HG03565 (cell line): Measurements from ENCODE around the gene EIF3J.
"Not testable (repeated sequence)": the region's sequence is repeated elsewhere in the genome, so short reads cannot be mapped to it uniquely, and the experiment has no call there.

Experiments used
- ATAC-seq: cut with Tn5 transposase; IDR thresholded peaks from one replicate; pipeline ENCODE4 v1.9.1; 2021; ENCODE audit warnings: mild to moderate bottlenecking, moderate library complexity; ENCODE audit not compliant: unreplicated experiment

The EIF3J gene

DNA sequence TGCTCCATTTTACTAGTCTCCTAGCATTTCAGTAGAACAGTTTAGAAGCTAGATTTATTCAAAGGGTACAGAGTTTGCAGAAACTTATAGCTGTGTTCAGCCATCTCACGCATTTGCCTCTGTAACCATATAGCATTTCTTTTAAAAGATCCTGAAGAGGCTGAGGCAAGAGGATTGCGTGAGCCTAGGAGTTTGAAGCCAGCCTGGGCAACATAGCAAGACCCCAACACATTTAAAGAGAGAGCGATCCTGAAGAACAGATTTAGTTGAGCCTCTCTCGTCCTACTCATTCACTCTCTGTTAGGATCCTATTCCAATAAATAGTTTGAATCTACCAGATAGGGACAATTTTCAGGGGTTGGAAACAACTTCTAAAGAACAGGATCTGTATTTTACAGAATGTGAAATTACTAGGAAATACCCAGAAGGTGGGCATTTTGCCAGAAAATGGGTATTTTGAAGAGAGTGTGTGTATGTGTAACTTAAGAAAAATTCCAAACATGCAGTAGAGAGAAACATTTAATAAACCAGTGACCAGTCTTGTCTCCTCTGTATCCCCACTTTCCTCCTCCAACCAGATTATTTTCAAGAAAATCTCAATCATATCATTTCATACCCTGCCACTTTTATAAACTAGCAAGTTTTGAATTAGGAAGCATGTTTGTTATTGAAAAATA lies 4.5 kb downstream of the EIF3J start:
- ATAC-seq, result no peak

DNA sequence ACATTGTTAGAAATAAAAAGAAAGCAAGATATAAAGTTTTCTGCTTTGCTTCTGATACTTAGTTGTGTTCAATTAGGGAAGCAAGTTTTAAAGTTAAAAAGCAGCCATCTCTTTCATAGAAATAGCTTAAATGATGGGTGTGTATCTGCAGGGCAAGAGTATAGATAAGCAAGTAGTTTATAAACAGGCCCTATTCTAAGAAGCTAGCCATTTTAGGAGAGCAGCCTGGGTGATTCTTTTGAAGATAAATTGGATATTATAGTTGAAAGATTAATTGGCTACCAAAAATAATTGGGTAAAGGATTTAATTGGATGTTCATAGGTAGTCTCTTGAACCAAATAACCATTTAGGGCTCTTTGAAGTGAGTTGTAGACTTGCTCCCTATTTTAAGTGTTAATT lies 5.6 kb downstream of the EIF3J start:
- no peak for ATAC-seq

DNA sequence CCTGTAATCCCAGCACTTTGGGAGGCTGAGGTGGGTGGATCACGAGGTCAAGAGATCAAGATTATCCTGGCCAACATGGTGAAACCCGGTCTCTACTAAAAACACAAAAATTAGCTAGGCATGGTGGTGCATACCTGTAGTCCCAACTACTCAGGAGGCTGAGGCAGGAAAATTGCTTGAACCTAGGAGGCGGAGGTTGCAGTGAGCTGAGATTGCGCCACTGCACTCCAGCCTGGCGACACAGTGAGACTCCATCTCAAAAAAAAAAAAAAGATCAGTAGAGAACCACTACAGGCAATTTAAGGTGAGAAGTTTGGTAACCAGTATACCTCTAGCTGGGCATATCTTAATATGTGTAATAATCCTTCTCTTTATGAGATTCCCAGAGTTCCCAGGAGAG lies 7.8 kb downstream of the EIF3J start:
- not testable (repeated sequence) for ATAC-seq

DNA sequence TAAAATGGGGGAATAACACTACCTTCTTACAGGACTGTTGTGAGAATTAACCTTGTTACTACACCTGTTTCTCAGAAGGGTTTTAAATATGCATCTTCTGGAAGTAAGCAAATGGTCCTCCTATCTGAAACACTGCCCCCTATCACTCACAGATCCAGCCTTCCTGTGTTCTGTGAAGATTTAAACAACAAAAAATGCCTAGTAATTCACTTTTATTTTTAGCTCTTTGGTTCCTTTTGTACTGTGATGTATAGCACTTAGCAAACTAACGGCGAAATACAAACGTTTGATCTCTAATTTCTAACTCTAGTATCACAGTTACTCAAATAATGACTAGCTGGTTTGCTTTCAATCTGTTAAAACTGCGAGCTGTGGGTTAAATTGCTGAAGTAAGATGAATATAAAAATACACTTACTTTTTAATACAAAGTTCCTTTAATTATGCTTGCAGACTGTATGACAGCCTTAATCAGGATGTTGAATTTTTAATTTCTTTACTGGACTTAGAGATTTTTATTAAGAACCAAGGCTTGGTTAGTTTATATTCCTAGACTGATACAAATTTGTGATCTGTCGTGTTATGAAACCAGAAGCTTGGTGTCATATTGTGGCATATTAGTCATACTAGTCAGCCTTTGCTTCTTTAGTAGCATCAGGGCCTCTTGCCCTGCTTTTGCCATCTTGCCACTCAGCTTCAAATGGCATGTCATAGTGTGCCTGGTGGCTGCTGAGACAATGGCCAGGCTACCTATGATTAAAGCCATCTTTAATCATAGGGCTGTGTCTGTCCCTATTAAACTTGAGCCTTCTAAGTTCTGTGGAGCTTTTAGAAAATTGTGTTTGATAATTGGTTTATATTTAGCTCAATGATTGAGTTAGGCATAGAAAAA lies 9.2 kb downstream of the EIF3J start:
- ATAC-seq, result peak; percentile 58

DNA sequence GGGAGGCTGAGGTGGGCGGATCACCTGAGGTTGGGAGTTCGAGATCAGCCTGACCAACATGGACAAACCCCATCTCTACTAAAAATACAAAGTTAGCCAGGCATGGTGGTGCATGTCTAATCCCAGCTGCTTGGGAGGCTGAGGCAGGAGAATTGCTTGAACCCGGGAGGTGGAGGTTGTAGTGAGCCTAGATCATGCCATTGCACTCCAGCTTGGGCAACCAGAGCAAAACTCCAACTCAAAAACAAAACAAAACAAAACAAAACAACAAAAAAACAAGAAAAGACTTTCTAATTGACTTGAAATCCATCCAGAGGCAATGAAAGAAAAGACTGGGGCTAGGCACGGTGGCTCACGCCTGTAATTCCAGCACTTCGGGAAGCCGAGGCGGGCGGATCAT lies 12.2 kb downstream of the EIF3J start:
- ATAC-seq, result not testable (repeated sequence)

DNA sequence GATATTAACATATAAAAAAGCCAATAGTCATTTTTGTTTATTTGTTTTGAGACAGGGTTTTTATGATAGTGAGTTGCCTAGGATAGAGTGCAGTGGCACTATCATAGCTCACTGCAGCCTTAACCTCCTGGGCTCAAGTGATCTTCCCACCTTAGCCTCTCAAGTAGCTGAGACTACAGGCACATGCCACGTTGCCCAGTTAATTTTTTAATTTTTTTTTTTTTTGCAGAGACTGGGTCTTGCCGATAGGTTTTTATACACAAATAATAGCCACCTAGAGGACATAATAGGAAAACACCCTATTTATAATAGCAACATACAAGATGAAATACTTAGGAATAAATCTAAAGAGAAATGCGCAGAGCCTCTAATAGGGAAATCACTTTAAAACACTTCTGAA lies 13.3 kb downstream of the EIF3J start:
- no peak for ATAC-seq

DNA sequence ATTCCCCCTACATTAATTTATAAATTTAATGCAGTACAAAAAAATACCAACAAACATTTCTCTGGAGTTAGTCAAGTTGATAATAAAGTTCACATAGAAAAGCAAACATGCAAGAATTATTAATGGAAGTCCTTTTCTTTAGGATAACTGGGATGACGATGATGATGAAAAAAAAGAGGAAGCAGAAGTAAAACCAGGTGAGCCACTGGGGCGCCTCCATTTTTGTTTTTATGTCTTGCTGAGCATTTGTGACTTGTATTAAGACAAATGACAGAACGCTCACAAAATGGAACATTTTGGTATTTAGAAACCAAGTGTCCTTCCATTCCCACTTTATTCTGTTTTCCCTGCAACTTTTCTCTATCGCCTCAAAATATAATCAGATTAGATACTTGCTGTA lies 13.8 kb downstream of the EIF3J start:
- no peak for ATAC-seq

- no peak for ATAC-seq
Observed at GRCh38 chr15:44554934-44555723, 18.2 kb downstream of the EIF3J start.

GRCh38 chr15:44560926-44561325 lies 24.0 kb downstream of the EIF3J start:
- not testable (repeated sequence) for ATAC-seq

- ATAC-seq, result no peak
Observed at GRCh38 chr15:44565387-44566154, 28.6 kb downstream of the EIF3J start.

DNA sequence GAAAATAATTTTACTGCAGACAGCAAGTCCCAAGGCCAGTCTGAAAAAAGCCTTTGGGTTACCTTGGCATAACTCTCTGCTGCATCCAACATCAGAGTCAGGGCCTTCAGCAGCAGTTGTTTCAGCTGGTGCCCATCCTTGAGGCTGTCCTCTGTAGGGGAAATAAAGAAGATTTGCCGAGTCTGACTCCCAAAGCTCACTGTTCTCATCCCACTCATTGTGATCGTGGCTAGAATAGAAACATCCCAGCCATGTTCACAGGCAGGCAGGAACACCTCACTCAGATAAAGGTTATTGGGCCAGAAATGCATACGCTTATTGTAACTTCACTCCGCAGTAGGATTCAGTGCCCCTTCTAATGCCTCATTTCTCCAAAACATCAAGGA lies 29.2 kb downstream of the EIF3J start:
- ATAC-seq, result no peak

DNA sequence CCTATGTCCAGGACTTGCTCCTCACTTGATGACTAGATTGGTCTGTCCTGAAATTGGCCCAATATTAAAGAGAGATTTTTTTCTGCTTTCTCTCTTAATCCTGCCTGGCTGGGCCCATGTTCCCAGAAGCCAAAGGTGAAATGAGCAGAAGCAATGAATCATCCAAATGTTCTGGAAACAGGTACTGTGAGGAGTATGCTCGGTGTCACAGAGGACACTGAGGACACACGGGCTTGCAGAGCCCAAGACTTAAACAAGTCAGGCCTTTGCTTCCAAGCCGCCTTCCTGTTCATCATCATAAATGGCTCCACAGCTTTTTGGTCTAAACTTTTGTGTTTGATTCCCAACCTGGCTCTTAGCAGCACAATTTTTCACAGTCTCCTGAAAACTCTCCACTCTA lies 31.4 kb downstream of the EIF3J start:
- no peak for ATAC-seq

- ATAC-seq, result no peak
Observed at GRCh38 chr15:44569316-44569715, 32.4 kb downstream of the EIF3J start.

DNA sequence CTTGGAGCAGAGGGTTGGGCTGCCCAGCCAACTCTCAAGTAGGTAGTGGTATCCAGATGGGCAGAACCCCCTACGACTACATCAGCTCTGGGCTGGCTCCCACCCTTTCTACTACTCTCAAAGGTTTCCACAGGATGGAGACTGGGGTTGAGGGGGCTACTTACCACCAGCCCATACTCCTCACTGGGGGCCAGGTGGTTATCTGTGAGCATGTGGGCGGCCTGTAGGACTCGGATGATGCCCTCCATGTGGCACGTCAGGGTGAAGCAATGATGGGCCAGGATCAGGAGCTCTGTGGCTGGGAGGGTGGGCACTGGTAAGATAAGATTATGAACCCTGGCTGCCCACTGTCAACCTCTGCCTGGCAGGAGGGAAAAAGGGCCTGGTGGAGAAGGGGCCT lies 33.4 kb downstream of the EIF3J start:
- ATAC-seq, result no peak

DNA sequence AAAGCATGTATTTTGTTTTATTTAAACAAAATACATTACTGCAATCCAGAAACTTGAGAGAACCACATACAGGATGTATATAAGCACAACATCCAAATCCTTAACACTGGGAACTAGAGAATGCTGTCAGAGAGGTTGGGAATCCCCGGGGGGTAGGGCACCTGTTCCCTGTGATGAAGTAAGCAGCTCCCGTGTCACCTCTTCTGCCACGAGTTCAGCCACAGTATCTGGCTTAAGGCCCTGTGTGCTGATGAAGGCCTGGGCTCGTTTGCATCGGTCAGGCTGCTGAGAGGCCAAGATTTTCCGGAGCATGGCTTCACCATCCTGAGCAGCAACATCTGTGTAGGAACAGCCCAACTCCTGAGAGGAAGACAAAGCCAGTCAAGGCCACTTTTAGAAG lies 36.4 kb downstream of the EIF3J start:
- no peak for ATAC-seq

DNA sequence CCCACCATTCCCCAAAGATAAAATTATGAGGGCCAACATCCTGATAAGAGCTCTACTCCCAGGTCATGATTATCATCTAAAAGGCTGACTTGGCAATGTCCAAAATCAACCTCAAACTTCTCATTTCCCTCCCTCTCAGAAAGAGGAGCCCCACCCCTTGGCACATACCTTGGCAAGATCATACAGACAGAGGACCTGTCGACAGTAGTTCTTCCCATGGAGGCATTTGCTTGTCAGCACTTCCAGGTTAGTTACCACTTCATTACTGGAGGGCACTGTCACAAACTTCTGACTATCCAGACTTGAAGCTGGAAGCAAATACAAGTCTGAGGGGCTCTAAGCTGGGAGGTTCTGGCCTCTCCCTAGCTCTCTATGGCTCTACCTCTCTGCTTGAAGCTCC lies 37.8 kb downstream of the EIF3J start:
- ATAC-seq, result no peak

- ATAC-seq, result no peak
Observed at GRCh38 chr15:44580105-44580504, 43.2 kb downstream of the EIF3J start.

GRCh38 chr15:44584162-44584749 lies 47.3 kb downstream of the EIF3J start:
- no peak for ATAC-seq

GRCh38 chr15:44585633-44586032 lies 48.7 kb downstream of the EIF3J start:
- no peak for ATAC-seq

- no peak for ATAC-seq
Observed at GRCh38 chr15:44588541-44588940, 51.6 kb downstream of the EIF3J start.
